Measurements from ENCODE around the gene SFXN3.

The SFXN3 gene, protein sequence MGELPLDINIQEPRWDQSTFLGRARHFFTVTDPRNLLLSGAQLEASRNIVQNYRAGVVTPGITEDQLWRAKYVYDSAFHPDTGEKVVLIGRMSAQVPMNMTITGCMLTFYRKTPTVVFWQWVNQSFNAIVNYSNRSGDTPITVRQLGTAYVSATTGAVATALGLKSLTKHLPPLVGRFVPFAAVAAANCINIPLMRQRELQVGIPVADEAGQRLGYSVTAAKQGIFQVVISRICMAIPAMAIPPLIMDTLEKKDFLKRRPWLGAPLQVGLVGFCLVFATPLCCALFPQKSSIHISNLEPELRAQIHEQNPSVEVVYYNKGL

DNA sequence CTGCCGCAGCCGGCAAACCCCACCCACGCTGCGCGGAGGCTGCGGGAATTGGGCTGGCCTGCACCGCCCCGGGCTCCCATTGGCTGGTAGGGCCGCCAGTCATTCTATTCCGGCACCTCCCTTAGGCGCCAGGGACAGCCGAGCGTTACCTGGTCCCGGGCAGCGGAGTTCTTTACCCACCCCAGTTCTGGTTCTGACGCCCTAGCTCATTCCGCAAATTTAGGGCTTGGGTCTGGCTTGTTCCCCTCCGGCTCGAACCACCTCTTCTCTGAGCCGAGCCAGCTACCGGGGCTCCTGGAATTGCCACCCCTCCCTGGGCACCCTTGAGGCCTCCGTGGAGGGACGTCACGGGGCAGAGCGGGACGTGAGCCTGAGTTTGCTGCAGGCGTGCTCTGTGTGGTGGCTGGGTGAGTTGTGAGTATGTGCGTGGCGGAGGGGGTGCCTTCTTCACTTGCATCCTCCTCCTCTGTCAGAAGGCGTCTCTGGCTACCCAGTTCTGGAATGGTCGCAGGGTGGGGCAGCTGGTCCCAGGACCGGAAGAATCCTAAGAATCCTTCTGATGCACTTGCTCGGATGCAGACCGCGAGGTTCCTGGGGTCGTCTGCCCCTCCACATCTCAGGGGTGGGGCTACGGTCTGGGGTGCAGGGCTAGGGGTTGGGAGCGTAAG, at the start of gene SFXN3, which contains the start of gene PDZD7:
Gene SFXN3, plus strand, starts transcription at position 107 of the 668 bp plus-strand sequence. CDS start 3,461 bp downstream, outside the sequence.
Gene PDZD7, minus strand, starts transcription at position 2 of the 668 bp plus-strand sequence. CDS start 910 bp downstream, outside the sequence.
- DNase-seq (ENCODE audit: low spot score), result peak; percentile 93

DNA sequence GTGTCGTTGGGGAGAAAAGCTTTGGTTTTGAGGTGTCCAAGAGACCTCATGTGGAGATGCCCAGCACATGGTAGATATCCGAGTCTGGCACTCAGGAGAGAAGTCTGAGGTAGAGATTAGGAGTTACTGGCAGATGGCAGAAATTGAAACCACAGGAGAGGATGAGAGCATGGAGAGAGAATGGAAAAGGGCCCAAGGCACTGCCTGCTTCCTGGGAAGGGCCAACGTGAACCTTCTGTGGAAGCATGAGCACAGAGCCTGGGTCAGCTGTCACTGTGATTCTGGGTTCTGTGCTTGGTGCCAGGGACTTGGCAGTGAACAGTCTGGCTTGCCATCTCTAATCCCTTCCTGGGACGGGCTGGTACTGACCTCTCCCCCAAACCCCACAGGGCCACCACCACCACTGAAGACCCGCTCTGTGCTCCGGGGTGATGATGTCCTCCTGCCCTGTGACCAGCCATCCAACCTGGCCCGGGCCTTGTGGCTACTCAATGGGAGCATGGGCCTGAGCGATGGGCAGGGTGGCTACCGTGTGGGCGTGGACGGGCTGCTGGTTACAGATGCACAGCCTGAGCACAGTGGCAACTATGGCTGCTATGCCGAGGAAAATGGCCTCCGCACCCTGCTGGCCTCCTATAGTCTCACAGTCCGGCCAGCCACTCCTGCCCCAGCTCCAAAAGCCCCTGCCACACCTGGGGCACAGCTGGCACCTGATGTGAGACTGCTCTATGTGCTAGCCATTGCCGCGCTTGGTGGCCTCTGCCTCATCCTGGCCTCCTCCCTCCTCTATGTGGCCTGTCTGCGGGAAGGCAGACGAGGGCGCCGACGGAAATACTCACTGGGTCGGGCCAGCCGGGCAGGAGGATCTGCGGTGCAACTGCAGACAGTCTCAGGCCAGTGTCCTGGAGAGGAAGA, 47.9 kb upstream of the SFXN3 start:
- DNase-seq (ENCODE audit: low spot score), result peak; percentile 63

DNA sequence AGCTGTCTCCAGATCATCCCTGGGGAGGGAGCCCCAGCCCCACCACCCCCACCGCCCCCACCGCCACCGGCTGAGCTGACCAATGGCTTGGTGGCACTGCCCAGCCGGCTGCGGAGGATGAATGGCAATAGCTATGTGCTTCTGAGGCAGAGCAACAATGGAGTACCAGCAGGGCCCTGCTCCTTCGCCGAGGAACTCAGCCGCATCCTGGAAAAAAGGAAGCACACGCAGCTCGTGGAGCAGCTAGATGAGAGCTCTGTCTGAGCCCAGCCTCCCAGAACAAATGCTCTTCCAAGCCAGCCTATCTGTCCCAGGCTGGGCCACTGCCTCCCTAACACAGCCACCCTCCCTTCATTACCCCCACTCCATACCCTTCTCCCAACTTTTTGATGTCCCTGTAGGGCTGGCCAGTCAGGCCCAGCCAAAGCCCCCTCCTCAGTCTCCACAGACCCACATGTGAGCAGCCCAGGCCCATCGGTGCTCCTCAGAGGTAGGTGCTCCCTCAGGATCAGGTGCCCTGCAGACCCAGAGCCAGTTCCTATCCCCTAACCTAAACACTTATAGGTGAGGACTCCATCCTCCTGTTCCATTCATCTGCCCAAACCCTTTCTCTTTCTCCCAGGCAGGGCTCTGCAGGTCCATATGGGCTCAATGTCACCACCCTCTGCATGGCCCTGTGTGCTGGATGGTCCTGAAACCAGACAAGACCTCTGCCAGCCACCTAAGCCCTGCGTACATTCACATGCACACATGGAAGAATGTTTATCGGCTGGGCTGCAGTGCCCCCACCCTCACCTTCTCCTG, 47.0 kb upstream of the SFXN3 start:
- DNase-seq (ENCODE audit: low spot score), result peak; percentile 47

DNA sequence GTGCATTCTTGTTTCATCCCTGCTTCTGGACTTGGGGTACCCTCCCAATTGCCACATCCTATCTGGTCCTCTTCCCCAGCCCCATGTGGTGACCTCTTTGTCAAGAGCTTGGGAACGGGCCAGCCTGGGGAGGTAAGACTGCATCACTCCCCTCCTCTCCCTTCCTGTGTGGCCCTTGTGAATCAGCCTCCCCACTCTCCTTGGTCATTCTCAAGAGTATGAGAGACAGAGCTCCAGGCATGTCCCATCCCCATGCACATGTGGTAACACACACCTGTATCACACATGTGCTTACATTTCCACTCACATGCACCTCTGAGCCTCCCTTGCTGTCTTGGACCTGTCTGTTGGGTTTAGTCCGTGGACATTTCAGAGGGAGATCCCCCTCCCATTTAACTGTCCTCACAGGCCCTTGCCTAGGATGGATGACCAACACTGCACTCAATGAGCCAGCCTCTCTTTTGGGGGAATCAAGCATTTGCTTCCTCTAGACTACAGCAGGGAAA, 46.3 kb upstream of the SFXN3 start:
- DNase-seq (ENCODE audit: low spot score), result no peak

DNA sequence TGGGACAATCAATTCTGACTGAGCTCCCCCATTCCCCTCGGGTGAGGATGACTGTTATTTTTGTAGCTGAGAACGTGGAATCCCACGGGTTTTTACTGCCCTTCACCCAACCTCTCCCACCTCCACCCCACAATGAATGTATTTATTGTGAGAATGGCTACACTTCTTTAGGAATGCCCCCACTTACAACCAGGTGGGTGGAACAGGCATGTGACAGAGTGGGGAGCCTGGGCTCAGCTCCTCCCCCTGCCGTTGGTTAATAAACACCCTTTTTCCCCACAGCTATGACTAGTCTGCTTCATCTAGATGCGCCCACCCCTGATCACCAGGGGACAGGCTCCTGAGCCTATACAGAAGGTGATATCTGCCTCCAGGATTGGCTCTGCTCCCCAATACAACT, 45.7 kb upstream of the SFXN3 start:
- DNase-seq (ENCODE audit: low spot score), result no peak

DNA sequence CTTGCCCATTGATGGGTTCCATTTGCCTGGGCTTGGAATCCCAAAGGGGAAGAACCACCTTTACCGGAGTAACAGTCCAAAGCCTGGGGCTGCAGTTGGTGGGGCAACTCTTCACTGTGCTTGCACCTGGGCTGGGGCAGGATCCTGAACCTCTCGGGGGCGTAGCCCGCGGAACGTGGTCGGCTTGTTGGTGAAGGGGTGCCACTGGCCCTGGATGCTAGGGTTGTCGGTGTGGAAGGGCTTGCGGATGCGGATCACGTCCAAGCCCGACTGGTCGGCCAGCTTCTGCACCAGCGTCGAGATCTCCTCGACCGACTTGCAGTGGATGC, 44.4 kb upstream of the SFXN3 start:
- no peak for DNase-seq (ENCODE audit: low spot score)

DNA sequence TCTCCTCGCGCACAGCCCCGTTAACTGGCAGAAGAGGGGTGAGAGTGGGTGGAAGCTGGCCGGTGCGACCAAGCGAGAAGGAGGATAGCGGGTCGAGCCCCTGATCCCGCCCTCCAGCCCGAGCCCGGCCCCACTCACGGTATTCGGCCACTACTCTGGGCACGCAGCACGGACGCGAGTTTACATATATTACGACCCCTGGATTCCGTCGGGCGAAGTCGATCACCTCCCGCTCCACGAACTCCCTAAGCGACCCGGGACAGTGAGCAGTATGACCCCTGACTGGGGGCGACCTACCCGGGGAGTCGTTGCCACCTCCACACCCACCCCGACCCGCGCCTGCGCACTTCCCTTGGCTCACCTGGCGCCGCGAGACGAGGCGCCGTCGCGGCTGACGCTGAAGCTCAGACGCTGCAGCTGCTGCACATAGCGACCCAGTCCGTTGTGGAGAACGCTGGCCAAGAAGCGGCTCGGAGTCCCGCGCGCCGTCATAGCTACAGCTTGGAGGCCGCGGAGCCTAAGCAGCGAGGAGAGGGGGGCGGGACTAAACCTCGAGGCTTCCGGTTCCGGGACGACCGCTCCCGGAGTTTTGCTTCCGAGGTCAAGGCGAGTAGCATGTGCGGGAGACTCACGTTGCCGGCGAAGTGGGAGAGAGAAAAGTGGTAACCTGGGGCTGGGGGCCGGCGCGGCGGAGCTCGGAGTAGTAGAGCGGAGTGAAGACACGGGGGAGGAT, 43.9 kb upstream of the SFXN3 start, which contains the start of the genes MRPL43 and TWNK:
Gene MRPL43, minus strand, starts transcription at position 546 of the 733 bp plus-strand sequence. Its CDS starts 54 bp downstream, at position 492.
Gene TWNK, plus strand, starts transcription at position 592 of the 733 bp plus-strand sequence. CDS start 668 bp downstream, outside the sequence.
- DNase-seq (ENCODE audit: low spot score), result peak; percentile 91

DNA sequence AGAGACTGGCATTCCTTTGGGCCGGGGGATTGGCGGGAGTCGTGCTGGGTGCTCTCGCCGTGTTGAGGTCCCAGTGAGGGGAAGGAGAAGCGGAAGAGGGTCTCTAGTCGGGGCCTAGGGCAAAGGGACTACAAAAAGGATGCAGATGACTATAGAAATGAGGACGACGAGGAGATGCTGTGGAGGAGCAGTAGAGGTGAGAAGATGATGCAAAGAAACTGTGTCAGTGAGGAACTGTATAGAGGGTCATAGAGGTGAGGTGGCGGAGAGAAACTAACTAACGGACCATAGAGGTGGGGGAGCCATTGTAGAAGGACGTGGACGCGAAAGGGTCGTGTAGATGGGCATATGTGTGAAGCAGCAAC, 43.4 kb upstream of the SFXN3 start:
- DNase-seq (ENCODE audit: low spot score), result no peak

DNA sequence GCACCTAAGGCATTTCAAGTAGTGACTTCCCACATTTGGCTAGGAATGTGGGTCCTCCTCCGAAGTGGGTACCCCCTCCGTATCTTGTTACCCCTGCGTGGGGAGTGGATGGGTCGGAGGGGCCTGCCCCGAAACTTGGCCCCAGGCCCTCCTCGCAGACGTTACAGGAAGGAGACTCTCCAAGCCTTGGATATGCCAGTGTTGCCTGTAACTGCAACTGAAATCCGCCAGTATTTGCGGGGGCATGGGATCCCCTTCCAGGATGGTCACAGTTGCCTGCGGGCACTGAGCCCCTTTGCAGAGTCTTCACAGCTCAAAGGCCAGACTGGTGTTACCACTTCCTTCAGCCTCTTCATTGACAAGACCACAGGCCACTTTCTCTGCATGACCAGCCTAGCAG, 42.9 kb upstream of the SFXN3 start:
- DNase-seq (ENCODE audit: low spot score), result no peak

DNA sequence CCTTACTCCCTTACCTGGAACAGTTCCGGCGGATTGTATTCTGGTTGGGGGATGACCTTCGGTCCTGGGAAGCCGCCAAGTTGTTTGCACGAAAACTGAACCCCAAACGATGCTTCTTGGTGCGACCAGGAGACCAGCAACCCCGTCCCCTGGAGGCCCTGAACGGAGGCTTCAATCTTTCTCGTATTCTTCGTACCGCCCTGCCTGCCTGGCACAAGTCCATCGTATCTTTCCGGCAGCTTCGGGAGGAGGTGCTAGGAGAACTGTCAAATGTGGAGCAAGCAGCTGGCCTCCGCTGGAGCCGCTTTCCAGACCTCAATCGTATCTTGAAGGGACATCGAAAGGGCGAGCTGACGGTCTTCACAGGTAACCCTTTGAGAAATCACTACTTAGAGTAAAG, 41.9 kb upstream of the SFXN3 start:
- DNase-seq (ENCODE audit: low spot score), result no peak

DNA sequence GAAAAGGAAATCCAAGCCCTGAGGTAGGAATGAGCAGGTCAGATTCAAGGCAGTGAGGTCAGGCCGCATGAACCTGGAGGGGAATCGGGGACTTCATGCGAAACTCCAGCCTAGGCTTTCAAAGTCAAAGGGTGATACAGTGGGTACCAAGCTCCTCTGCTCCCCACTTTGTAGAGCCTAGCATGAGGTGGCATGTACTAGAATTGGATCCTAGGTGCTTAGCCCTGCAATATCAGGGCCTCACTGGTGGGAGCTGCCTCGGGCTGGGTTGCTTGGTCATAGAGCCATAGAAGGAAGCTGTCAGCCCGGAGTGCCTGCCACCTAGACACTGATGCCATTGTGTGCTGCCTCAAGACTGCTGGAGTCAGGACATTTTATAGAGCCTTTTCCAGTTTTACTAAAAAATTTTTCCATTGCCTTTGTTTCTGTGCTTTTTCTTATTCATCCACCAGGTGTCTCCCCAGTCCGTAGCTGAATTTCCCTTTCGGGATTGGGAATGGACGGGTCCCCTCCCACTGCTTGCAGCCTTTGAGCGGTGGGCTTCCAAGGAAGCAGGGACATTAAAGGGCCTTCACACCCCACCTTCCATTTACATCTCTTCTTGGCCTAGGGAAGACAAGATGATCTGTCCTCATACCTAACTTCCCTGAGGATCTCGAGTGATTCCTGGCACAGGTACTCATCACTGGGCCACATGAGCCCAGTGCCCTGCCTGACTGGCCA, 36.9 kb upstream of the SFXN3 start:
- peak; percentile 73 for DNase-seq (ENCODE audit: low spot score)

DNA sequence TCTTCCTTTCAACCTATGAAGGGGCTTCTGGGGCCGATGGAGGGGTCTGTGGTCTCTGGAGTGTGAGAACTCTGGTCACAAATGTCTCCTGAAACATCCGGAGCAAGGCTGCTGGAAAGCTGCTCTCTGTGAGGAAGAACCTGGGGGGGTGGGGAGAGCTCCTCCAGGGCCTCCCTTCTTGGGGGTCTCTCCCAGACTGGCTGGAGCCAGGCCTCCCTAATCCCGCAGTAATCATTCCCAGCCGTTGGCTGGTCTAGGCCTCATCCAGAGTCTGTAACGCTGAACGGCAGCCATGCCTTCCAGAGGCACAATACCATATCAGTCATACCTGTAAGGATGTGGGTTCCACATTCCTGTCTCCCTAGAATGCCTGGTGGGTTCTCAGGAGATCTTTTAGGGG, 35.9 kb upstream of the SFXN3 start:
- DNase-seq (ENCODE audit: low spot score), result no peak

DNA sequence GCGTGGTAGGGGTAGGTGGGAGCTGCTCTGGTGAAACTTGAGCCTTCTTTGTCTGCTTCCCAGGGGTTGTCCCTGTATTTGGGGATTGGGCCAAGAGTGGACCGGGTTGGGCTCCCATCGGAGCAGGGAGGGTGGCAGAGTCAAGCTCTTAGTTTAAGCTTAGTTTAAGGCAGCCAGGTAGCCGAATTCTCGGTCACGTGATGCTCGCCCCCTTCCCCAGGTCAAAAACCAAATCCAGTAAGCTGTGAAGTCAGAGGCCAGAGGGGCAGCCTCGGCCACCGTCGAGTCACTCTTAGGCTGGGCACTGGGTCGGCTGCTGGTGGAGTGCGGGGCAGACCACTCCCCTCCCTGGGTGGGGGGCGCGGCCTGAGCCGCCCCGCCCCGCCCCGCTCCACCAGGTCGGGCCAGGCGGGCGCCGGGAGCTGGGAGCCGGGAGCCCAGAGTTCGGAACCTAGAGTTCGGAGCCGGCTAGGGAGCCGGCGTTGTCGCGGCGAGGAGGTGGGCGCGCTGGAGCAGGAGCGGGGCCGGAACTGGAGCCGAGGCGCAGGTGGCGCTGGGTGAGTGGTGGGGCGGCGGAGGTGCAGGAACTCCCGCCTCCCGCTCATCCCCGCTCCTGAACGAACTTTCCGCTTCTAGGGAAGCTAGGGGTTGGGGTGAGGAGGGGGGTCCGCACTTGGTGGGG, 34.2 kb upstream of the SFXN3 start:
- no peak for DNase-seq (ENCODE audit: low spot score)

DNA sequence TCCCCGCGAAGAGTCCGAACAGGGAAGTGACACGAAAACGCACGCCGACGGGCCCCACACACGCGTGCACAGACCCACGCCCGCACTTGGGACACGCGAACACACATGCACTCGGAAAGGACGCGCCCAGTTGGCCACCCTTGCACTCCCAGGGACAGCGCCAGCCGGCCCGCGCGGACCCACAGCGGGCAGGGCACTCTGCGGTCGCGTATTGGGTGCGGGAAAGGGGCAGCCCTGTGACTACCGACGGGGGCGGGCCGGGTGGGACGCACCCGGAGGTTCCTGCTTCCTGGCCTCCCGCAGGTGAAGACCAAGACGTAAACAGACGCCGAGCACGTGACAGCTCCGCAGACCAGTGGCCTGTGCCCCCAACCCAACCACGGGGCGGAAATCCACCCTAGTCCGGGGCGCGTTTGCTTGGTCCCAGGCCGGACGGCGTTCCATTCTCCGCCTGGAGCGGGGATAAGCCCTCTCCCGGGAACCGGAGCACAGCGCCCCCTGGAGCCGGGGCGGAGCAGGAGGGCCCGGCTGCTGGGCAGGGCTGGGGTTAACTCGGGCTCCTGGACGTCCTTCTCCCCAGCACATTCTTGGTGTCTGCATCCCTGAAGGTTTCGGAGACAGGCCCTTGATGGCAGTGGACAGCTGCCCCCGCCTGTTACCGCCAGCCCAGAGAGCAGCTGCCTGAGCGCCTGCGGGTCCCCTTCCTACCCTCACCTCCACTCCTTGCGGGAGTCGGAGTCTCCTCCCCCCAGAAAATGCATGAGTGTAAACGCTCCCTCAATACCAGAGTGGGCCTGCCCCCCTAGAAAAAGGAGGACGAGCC, 33.5 kb upstream of the SFXN3 start:
- no peak for DNase-seq (ENCODE audit: low spot score)

DNA sequence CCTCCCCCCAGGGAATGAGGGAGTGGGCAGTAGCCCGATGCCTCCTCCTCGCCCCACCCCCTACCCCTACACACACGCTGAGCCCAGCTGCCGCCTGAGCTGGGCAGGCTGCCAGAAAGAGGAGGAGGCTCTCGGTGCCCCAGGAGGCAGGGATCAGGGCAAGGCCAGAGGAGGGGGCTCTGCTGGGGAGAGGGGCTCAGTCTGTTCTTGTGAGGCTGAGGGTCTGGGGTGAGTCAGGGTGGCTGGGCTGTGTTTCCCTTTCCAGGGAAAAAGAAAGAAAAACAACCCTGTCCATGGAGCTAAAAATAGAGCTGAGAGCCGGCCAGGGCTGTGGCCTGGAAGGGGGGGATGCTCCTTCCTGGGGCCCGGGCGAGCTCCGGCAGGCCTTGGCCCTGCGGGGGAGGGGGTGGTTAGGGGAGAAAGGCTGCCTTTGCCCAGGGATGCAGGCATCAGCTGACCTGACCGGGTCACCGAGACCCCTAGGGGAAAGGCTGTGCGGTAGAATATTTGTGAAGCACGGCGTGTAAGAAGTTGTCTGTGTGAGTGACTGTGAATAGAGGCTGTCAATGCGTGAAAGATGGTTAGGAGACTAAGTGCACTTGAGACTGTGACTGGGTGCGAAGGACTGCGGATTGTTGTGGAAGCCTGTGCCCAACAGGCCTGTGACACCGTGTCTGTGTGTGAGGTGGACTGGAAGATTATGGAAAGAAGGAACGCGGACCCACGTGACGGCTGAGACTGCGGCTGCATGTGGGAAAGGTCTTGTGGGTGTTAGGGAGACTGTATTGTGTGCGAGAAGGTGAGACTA, 32.6 kb upstream of the SFXN3 start:
- peak; percentile 93 for DNase-seq (ENCODE audit: low spot score)

DNA sequence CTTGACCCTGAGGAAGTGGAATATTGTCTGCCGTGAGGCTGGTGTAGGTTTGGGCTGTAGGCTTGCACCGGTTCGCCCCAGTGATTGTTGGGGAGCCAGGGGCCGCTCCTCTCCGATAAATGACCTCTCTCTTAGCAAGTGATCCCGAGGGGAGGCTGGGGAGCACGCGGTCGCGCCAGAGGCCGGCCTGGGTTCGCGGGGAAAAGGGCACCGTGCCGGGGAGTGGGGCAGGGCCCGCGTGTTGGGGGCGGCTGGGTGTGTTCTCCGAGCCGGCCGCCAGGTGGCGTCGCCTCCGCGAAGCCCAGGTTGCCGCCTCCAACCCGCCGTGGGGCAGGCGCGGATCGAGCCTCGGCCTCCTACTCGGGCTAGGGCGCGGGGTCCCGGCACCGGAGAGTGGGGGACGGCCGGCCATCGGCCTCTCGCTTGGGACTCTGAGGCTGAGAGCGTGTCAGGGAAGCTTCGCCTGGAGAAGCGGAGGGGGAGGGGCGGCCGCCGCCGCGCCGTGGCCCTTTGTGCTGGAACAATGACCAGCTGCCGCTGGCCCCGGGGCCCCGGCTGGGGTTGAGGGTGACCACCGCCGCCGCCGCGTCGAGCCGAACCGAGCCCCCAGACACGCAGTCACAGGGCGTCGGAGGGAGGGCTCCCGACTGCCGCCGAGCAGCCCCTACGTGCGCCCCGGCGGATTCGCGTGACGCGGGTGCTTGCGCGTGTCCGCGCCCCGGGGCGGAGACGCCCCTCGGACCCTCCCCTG, 31.9 kb upstream of the SFXN3 start:
- peak; percentile 91 for DNase-seq (ENCODE audit: low spot score)

DNA sequence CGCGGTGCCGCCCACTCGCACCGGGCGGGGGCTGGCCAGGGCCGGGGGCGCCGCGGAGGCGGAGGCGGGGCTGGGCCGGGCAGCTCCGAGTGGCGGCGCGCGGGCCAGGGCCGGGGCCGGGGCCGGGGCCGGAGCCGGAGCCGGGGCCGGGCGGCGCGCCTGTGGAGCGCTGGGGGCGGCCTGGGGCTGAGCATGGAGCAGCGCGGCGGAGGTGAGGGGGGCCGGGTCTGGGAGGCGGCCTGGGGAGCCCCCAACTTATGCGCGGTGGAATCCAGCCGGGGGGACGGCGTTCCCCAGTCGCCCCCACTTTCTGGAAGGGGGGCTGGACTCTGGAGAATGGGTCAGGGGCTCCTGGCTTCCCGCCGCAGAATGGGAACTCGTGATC, 31.3 kb upstream of the SFXN3 start, which contains the start of gene LZTS2:
Gene LZTS2, plus strand, starts transcription at position 67 of the 385 bp plus-strand sequence. CDS start 2,731 bp downstream, outside the sequence.
- DNase-seq (ENCODE audit: low spot score), result no peak
